ENCODE measurements around the gene RNF4. TPM values are rescaled to one million over a fixed set of nuclear protein-coding genes. Genes with fewer than 3 reads are reported as not detected.

Gene RNF4
- total and polyA plus RNA-seq, 2 experiments from 2014 or later, result 56.8 to 58.7 TPM

GRCh38 chr4:2458546-2459491 lies 10.1 kb upstream of the RNF4 start:
- no peak overlapping the region for H3K4me3 ChIP-seq
- no peaks in the 10 kb centered on the region for H3K27me3 ChIP-seq
- H3K4me1 ChIP-seq (ENCODE audit: low read depth), result no peaks in the 10 kb centered on the region
- TF ChIP-seq CTCF (IDR thresholded peaks at IDR 0.05; ENCODE audit: low read depth, low read length), result no peak
- H3K9me3 ChIP-seq (ENCODE audit: low read depth), result no peaks in the 10 kb centered on the region
- no peak overlapping the region for H3K27ac ChIP-seq
- DNase-seq (ENCODE audit: low read depth in 1 of 2, low spot score in 1 of 2), result no peak
- no peaks in the 10 kb centered on the region for H3K36me3 ChIP-seq

GRCh38 chr4:2459589-2460349 lies 9.1 kb upstream of the RNF4 start:
- no peak for DNase-seq (ENCODE audit: low read depth in 1 of 2, low spot score in 1 of 2)
- H3K27me3 ChIP-seq, result no peaks in the 10 kb centered on the region
- no peaks in the 10 kb centered on the region for H3K36me3 ChIP-seq
- H3K4me1 ChIP-seq (ENCODE audit: low read depth), result no peaks in the 10 kb centered on the region
- no peaks in the 10 kb centered on the region for H3K9me3 ChIP-seq (ENCODE audit: low read depth)
- H3K27ac ChIP-seq, result no peak overlapping the region
- no peak for TF ChIP-seq CTCF (IDR thresholded peaks at IDR 0.05; ENCODE audit: low read depth, low read length)
- no peak overlapping the region for H3K4me3 ChIP-seq

- no peaks in the 10 kb centered on the region for H3K4me1 ChIP-seq (ENCODE audit: low read depth)
Observed at GRCh38 chr4:2461246-2461960, 7.5 kb upstream of the RNF4 start.

GRCh38 chr4:2462218-2462991 lies 6.5 kb upstream of the RNF4 start:
- Histone ChIP-seq H3K27me3 (no peaks in the 10 kb centered on the region), H3K4me3 (peak overlapping the region; percentile 39), H3K4me1 (ENCODE audit: low read depth) (no peaks in the 10 kb centered on the region), H3K36me3 (no peaks in the 10 kb centered on the region), H3K27ac (no peak overlapping the region), H3K9me3 (ENCODE audit: low read depth) (no peaks in the 10 kb centered on the region)
- DNase-seq (ENCODE audit: low read depth in 1 of 2, low spot score in 1 of 2), result peak; percentile 80 to 85
- peak; percentile 36 for TF ChIP-seq CTCF (IDR thresholded peaks at IDR 0.05; ENCODE audit: low read depth, low read length)

More at GRCh38 chr4:2461246-2461960, 7.5 kb upstream of the RNF4 start:
- H3K27me3 ChIP-seq, result no peaks in the 10 kb centered on the region
- no peak overlapping the region for H3K27ac ChIP-seq
- no peaks in the 10 kb centered on the region for H3K9me3 ChIP-seq (ENCODE audit: low read depth)
- no peak for TF ChIP-seq CTCF (IDR thresholded peaks at IDR 0.05; ENCODE audit: low read depth, low read length)
- DNase-seq (ENCODE audit: low read depth in 1 of 2, low spot score in 1 of 2), result no peak
- no peaks in the 10 kb centered on the region for H3K36me3 ChIP-seq
- no peak overlapping the region for H3K4me3 ChIP-seq
